BJ (cell line): ENCODE measurements around the gene SPAG17. TPM values are rescaled to one million over a fixed set of nuclear protein-coding genes. Genes with fewer than 3 reads are reported as not detected.

Source experiments
- CTCF ChIA-PET: fragments of 350-600 bp; formaldehyde crosslinking; extraction: SDS; loops from one replicate; lab custom pipeline; 2021; ENCODE audit warnings: antibody characterized with exemption, inconsistent platforms; lab: Yijun Ruan, JAX
- POLR2A ChIA-PET: fragments of 300-600 bp; sonication (Branson Sonifier 250); formaldehyde crosslinking; extraction: SDS; loops from one replicate; lab custom pipeline; 2021; ENCODE audit warnings: antibody characterized with exemption; lab: Charles Lee
- DNase-seq: peaks from one replicate; pipeline ENCODE4 v3.0.0-alpha.2; 2011; ENCODE audit warnings: low read depth
- H3K27me3 ChIP-seq: 2 replicates; pipeline ENCODE4 v1.6.0; 2011; ENCODE audit warnings: low read length; ENCODE audit not compliant: control insufficient read depth, insufficient read depth
- H3K36me3 ChIP-seq: 2 replicates; pipeline ENCODE4 v1.5.1; 2011; ENCODE audit warnings: low read length; ENCODE audit not compliant: control insufficient read depth, insufficient read depth
- H3K4me3 ChIP-seq: 2 replicates; pipeline ENCODE4 v1.5.1; 2011; ENCODE audit warnings: low read depth, mild to moderate bottlenecking, control low read depth, low read length
- CTCF ChIP-seq: IDR thresholded peaks from 2 replicates; pipeline ENCODE4 v1.5.1; 2011; ENCODE audit warnings: low read depth, mild to moderate bottlenecking, control low read depth, inconsistent platforms, low read length, moderate library complexity; ENCODE audit not compliant: insufficient read depth
- polyA plus RNA-seq: library from polyadenylated mRNA; depleted of rRNA; stranded (reverse); fragments of >200 nt; gene quantifications from 2 replicates; pipeline ENCODE4 v1.2.3, GENCODE V29; 2011

SPAG17 gene
- polyA plus RNA-seq, 1 experiment: 0.09 TPM

GRCh38 chr1:118004312-118004711, 180.7 kb downstream of the SPAG17 start:
- no peak for TF ChIP-seq CTCF
- POLR2A ChIA-PET: no interaction called here
- no peak overlapping the region for H3K4me3 ChIP-seq

GRCh38 chr1:117985973-117986372, 199.1 kb downstream of the SPAG17 start:
- ChIA-PET CTCF (no interaction called here), POLR2A (no interaction called here)
- TF ChIP-seq CTCF: no peak
- DNase-seq: no peak
- Histone ChIP-seq H3K27me3 (peaks cover 1% of the 10 kb centered on the region; the same call in 1 of the 2 replicates), H3K36me3 (no peaks in the 10 kb centered on the region), H3K4me3 (no peak overlapping the region)

More at GRCh38 chr1:118004312-118004711, 180.7 kb downstream of the SPAG17 start:
- no peaks in the 10 kb centered on the region for H3K36me3 ChIP-seq
- CTCF ChIA-PET: no interaction called here
- DNase-seq: no peak
- no peaks in the 10 kb centered on the region for H3K27me3 ChIP-seq

GRCh38 chr1:117985239-117985638, 199.8 kb downstream of the SPAG17 start:
- POLR2A ChIA-PET: no interaction called here
- CTCF ChIA-PET: no interaction called here
- no peaks in the 10 kb centered on the region for H3K36me3 ChIP-seq
- H3K27me3 ChIP-seq: peaks cover 1% of the 10 kb centered on the region; the same call in 1 of the 2 replicates
- H3K4me3 ChIP-seq: no peak overlapping the region
- TF ChIP-seq CTCF: no peak
- no peak for DNase-seq

GRCh38 chr1:117981455-117982192, 203.4 kb downstream of the SPAG17 start:
- Histone ChIP-seq H3K4me3 (no peak overlapping the region), H3K27me3 (peaks cover 2% of the 10 kb centered on the region; the same call in 1 of the 2 replicates), H3K36me3 (no peaks in the 10 kb centered on the region)
- ChIA-PET CTCF (no interaction called here), POLR2A (no interaction called here)
- no peak for TF ChIP-seq CTCF
- no peak for DNase-seq

GRCh38 chr1:117976381-117976780, 208.6 kb downstream of the SPAG17 start:
- TF ChIP-seq CTCF: no peak
- CTCF ChIA-PET: interaction anchor here (0.6 kb wide), 1 partner anchor 465 kb away, joined by 3 read pairs; no protein-coding TSS in a partner anchor
- Histone ChIP-seq H3K4me3 (no peak overlapping the region), H3K36me3 (no peaks in the 10 kb centered on the region), H3K27me3 (peaks cover 6% of the 10 kb centered on the region; the same call in 1 of the 2 replicates)
- no peak for DNase-seq
- POLR2A ChIA-PET: no interaction called here
